Measurements from ENCODE around the gene COL12A1.

COL12A1 gene

DNA sequence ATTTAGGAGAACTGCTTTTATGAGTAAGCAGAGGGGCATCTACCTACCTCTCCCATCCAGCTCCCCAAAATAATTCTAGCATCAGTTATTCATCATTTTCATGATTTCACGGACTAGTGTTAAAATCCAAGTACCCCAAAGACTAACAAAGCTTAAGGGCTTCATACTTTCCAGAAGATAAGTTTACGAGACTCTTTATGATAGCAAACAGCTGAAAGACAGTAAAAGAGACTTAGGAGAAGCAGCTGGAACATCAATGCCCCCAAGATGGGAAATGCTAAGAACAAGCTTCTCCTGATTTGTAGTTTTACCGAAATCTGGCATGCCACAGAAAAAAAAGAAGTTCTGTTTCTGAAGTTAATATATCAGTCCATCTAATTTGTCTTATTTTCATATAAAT lies 70.0 kb downstream of the COL12A1 start:
- no peak for DNase-seq

GRCh38 chr6:75135450-75135849 lies 70.4 kb downstream of the COL12A1 start:
- DNase-seq = no peak

DNA sequence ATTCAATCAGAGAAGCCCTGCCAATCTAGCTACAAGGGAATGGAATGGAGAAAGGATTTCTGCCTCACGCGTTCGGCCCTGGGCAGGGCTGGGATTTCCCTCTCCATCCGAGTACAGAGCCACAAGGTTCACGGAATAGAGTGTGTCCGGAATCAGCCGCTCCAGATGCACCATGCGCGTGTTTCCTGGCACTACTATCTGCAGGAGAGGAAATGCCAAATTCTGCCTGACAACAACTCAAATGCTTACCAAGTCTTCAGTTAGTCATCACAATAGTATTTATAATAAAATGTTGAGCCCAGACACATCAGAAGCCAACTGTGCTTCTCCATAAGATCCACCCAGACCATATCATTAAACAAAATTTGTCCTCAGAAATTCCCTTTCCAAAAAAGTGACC lies 75.1 kb downstream of the COL12A1 start:
- no peak for DNase-seq

DNA sequence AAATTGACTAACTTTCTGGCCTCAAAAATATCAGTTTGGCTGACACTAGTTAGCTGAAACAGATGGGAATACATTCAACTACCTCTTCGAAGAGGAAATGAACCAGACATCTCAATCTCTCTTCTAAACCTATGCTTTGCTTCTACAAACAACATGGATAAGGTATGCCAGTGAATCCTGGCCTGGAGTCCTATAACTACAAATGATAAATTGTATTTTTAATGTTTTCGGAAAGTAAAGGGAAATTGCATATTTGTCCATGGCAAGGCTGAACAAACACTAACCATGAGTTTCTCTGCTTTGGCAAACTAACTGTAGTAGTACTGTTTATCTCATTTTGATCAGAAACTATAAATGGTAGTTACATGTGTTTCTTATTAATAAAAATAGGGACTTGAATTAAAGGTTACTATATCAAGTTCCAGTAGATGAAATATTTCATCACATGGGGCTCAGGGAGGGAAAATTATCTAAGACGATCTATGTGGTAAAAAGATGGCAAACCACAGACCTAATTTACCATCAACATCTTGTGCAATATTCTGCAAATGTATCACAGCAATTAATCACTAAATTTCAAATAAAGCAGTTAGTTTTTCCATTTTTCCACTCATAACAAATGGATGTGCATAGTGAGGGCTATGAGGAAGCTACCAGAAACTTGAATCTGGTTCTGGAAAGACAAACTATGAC lies 76.8 kb downstream of the COL12A1 start:
- no peak for DNase-seq

GRCh38 chr6:75126518-75126917 lies 79.3 kb downstream of the COL12A1 start:
- no peak for DNase-seq

- DNase-seq = no peak
Observed at GRCh38 chr6:75124983-75125382, 80.9 kb downstream of the COL12A1 start.

- no peak for DNase-seq
Observed at GRCh38 chr6:75124085-75124484, 81.8 kb downstream of the COL12A1 start.

DNA sequence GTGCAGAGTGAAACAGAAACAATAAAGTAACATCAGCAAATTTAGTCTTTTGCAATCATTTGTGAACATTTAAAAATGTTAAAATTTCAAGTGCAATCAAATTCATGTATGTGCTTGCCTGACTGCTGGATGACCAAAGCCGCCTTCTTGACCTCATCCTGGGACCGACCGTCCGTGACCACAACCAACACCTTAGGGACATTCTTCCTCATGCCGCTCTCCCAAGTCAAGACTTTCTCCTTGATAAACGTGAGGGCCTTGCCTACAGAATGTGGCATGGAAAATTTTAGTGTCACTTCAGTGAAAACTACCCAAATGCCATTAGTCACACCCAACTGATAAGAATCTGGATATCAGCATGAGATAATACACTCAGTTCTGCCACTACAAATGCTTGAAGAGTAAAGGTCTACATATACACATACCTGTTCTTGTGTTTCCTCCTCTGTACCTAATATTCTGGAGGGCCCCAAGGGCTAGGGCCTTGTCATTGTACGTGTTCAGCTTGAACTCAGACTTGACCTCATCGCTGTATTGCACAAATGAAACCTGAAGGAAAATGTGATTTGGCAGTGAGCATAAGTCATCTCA lies 86.8 kb downstream of the COL12A1 start:
- no peak for DNase-seq

DNA sequence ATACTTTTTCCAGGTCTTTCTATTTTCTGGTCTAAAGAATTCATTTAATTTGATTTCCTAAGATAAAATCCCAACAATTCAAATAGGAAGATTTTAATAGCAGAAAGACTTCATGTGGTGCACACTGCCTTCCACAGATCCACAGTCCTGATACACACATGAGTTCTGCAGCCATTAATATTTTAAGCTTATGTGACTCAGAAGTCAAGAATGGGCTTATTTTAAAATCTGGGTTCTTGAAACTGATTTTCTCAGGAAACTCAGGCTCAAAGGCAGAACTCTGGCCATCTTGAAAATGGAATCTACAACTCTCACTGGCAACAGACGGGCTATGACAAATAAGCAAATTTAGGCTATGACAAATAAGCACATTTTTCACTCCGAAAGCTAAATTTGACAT lies 88.2 kb downstream of the COL12A1 start:
- DNase-seq = no peak

- no peak for DNase-seq
Observed at GRCh38 chr6:75116946-75117345, 88.9 kb downstream of the COL12A1 start.

DNA sequence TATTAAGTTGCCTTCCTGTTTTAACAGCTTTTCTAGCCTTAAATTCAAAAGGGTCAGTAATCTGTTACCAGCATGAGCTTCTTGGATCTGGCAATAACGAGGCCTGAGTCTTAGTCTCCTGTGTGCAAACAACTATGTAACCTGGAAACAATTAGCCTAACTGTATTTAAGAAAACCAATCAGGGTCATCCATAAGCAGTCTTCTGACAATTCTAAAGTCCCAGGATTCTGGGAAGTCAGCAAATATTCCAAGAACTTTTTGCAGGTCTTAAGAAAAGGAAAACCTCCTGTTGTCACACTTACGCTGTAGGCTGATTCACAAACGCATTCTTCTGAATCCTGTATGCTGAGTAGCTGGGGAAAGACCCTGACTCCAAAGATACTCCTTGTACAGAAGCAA lies 90.4 kb downstream of the COL12A1 start:
- no peak for DNase-seq

GRCh38 chr6:75114806-75115205 lies 91.0 kb downstream of the COL12A1 start:
- DNase-seq = no peak

DNA sequence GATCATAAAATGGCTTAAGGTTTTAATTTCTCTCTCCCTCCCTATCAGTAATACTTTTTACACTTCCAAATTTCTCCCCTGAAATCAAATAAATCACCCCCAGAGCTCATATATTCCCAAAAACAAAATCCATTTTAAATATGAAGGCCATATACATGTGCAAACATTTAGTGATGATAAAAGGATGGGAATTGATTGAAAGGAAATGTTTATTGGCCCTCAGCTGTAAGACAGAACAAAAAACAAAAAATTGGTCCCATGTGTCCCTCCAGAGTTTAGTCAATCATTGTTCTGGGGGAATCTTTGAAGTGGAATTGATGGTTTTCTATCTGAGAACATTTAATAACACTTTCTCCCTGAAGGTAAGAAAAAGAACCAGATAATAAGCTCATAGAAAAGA lies 91.7 kb downstream of the COL12A1 start:
- DNase-seq = no peak

DNA sequence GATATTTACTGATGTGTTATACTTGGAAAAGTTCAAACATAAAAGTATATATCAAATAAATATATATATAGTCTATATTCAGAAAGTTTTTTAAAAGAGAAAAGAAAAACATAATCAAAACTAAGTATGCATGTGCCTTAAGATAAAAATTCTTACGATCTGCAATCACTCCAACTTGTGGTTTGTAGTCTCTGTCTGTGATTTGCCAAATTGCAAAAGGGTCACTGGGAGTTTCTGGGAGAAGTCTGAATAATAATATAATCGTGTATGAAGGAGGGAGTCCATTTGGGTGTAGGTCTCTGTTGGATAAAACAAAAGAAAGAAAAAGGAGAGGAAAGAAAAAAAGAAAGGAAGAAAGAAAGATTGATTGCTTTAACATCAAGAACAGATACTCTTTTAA lies 92.4 kb downstream of the COL12A1 start:
- no peak for DNase-seq

- no peak for DNase-seq
Observed at GRCh38 chr6:75109765-75110164, 96.1 kb downstream of the COL12A1 start.

DNA sequence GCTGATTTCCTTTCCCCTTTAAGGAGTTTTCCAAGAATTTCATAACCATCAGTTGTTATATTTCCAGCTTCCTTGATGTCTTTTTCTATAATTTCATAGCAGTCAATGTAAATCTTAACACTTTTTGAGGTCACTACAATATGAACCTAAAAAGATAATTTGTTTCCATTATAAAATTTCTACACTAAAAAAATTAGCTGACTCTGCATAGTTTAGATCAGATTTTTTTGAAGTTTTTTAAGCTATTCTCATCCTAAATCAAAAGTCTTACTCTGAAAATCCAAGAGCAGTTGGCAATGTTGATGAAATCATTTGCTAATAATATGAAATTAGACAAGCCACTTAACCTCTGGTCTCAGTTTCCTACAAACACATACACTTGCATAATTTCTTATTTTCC lies 96.8 kb downstream of the COL12A1 start:
- no peak for DNase-seq

GRCh38 chr6:75108333-75108974 lies 97.4 kb downstream of the COL12A1 start:
- no peak for DNase-seq

- DNase-seq = no peak
Observed at GRCh38 chr6:75107913-75108312, 97.9 kb downstream of the COL12A1 start.

DNA sequence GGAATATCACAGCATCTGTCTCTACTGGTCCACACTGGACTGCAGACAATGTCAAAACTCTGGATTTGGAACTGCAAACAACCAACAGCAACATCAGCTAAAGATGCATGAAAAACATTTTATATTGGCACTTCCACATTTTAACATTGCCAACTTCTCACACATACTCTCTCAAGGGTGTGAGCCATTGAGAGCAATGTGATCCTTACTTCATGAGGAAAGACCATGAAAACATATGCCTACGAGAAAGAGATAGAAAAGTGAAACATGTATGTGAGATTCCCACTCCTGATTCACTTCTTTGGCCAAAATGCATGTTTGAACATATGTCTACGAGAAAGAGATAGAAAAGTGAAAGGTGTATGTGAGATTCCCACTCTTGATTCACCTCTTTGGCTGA lies 99.4 kb downstream of the COL12A1 start:
- DNase-seq = no peak

DNA sequence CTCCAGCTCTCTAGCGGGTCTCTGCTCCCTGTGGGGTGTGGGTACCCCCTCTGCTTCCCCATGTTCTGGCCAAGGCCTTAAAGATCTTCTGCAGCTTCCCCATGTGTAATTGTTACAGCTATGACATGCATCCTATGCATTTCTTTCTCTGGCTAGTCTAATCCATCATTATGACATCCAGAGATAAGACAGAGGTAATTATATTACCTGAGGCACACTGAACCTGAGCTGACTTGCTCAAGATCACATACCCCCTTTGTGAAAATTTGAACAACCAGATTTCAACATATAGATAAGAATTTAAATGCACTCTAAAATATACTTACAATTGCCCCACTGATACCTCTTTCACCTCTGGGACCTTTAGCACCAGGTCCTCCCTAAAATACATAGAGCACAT lies 102.4 kb downstream of the COL12A1 start:
- no peak for DNase-seq

DNA sequence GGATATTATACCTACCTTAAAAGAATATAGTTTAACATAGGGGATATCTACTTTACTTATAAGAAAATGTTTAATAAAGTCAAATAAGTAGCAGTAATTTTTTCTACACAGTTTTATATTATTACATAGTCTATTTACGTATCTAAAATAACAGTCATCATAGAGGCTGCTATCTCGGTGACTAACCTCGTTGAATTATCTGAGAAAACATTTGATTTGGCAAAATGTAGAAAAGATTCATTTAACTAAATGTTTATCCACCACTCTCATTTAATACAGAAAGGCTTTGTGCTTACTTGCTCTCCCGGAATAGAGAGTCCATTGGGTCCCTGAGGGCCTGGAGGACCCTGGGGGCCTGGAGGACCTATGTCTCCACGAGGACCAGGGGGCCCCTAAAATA lies 103.6 kb downstream of the COL12A1 start:
- DNase-seq = no peak

DNA sequence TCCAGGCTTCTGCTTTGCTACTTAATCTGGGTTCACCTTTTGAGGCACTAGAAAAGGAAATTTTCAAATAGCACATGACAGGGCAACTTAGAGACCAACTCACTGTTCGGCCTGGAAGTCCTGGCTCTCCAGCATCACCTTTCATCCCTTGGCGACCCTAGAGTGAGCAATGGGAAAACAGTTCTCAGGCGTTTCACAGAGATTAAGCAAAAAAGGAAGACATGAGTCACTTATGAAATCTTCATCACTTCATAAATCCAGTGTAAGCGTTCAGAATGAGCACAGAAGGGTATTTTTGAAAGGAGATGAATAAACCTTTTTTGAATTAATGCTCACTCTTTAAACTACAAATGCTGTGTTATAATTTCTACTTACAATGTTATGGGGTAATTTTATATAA lies 104.0 kb downstream of the COL12A1 start:
- DNase-seq = no peak

- DNase-seq = no peak
Observed at GRCh38 chr6:75098709-75099108, 107.1 kb downstream of the COL12A1 start.

GRCh38 chr6:75096966-75097365 lies 108.9 kb downstream of the COL12A1 start:
- DNase-seq = no peak

All from activated CD4-positive, alpha-beta T cell treated with anti-CD3 and anti-CD28 coated beads for 48 hours (primary cell).